ENCODE results near the gene BTAF1.
A peak's percentile ranks its signal among the peaks of the same experiment; 100 is the strongest.

BTAF1 gene

GRCh38 chr10:91980319-91980718, 56.7 kb downstream of the BTAF1 start:
- Histone ChIP-seq H2BK12ac (ENCODE audit: low read length in 2 of 2) (no peak overlapping the region), H3K23ac (ENCODE audit: low read length in 2 of 2) (no peak overlapping the region), H3K4me2 (ENCODE audit: low read length, poor library complexity, severe bottlenecking) (no peak overlapping the region), H2AFZ (ENCODE audit: low read depth, low read length) (no peak overlapping the region), H3K79me1 (replicated peaks; ENCODE audit: low read length, poor library complexity, severe bottlenecking) (peaks cover 18% of the 10 kb centered on the region), H3K4ac (ENCODE audit: low read depth in 1 of 2, low read length in 2 of 2) (no peak overlapping the region), H2BK5ac (ENCODE audit: low read depth, low read length, poor library complexity, severe bottlenecking) (no peak overlapping the region), H3K14ac (ENCODE audit: low read length in 2 of 2) (no peak overlapping the region), H3K9me3 (ENCODE audit: control insufficient read depth, low read length) (peaks cover 5% of the 10 kb centered on the region), H3K18ac (ENCODE audit: low read depth in 1 of 2, low read length in 2 of 2) (no peak overlapping the region), H3K27me3 (ENCODE audit: control insufficient read depth in 1 of 2, insufficient read depth in 1 of 2, low read length in 2 of 2) (no peaks in the 10 kb centered on the region), H3K36me3 (ENCODE audit: control insufficient read depth in 1 of 2, insufficient read depth in 2 of 2, low read depth in 1 of 2, low read length in 2 of 2) (peaks cover 11 to 70% of the 10 kb centered on the region in 2 experiments), H3K4me3 (ENCODE audit: insufficient read depth in 1 of 2, low read depth in 1 of 2, low read length in 2 of 2) (no peak overlapping the region), H3K27ac (ENCODE audit: low read length, poor library complexity, severe bottlenecking) (no peak overlapping the region), H2AK5ac (ENCODE audit: low read length, severe bottlenecking) (no peak overlapping the region), H3K9ac (ENCODE audit: low read length) (no peak overlapping the region), H2BK120ac (ENCODE audit: low read depth, low read length) (no peak overlapping the region), H4K8ac (ENCODE audit: low read length) (no peak overlapping the region), H3K4me1 (ENCODE audit: control insufficient read depth, insufficient read depth, low read depth, low read length) (no peaks in the 10 kb centered on the region), H4K91ac (ENCODE audit: low read length) (no peak overlapping the region), H2BK15ac (ENCODE audit: low read depth, poor library complexity, severe bottlenecking) (no peak overlapping the region)
- 90% methylated on average over 1 of the region's 1 CpG for WGBS
- DNase-seq, result no peak

GRCh38 chr10:91983416-91983815, 59.8 kb downstream of the BTAF1 start:
- Histone ChIP-seq H3K4ac (ENCODE audit: low read depth in 1 of 2, low read length in 2 of 2) (no peak overlapping the region), H3K36me3 (ENCODE audit: control insufficient read depth in 1 of 2, insufficient read depth in 2 of 2, low read depth in 1 of 2, low read length in 2 of 2) (peaks cover 7 to 79% of the 10 kb centered on the region in 2 experiments), H3K4me3 (ENCODE audit: insufficient read depth in 1 of 2, low read depth in 1 of 2, low read length in 2 of 2) (no peak overlapping the region), H2BK15ac (ENCODE audit: low read depth, poor library complexity, severe bottlenecking) (no peak overlapping the region), H3K27ac (ENCODE audit: low read length, poor library complexity, severe bottlenecking) (no peak overlapping the region), H2BK5ac (ENCODE audit: low read depth, low read length, poor library complexity, severe bottlenecking) (no peak overlapping the region), H2AK5ac (ENCODE audit: low read length, severe bottlenecking) (no peak overlapping the region), H2BK120ac (ENCODE audit: low read depth, low read length) (no peak overlapping the region), H3K18ac (ENCODE audit: low read depth in 1 of 2, low read length in 2 of 2) (no peak overlapping the region), H2AFZ (ENCODE audit: low read depth, low read length) (no peak overlapping the region), H4K91ac (ENCODE audit: low read length) (no peak overlapping the region), H3K27me3 (ENCODE audit: control insufficient read depth in 1 of 2, insufficient read depth in 1 of 2, low read length in 2 of 2) (no peaks in the 10 kb centered on the region), H3K4me1 (ENCODE audit: control insufficient read depth, insufficient read depth, low read depth, low read length) (no peaks in the 10 kb centered on the region), H3K9ac (ENCODE audit: low read length) (no peak overlapping the region), H3K9me3 (ENCODE audit: control insufficient read depth, low read length) (peaks cover 9% of the 10 kb centered on the region), H3K23ac (ENCODE audit: low read length in 2 of 2) (no peak overlapping the region), H3K14ac (ENCODE audit: low read length in 2 of 2) (no peak overlapping the region), H2BK12ac (ENCODE audit: low read length in 2 of 2) (no peak overlapping the region), H3K4me2 (ENCODE audit: low read length, poor library complexity, severe bottlenecking) (no peak overlapping the region), H3K79me1 (replicated peaks; ENCODE audit: low read length, poor library complexity, severe bottlenecking) (peaks cover 4% of the 10 kb centered on the region), H4K8ac (ENCODE audit: low read length) (no peak overlapping the region)
- no peak for DNase-seq

- Histone ChIP-seq H3K9ac (ENCODE audit: low read length) (no peak overlapping the region), H3K79me1 (replicated peaks; ENCODE audit: low read length, poor library complexity, severe bottlenecking) (peaks cover 6% of the 10 kb centered on the region), H4K91ac (ENCODE audit: low read length) (no peak overlapping the region), H2AK5ac (ENCODE audit: low read length, severe bottlenecking) (no peak overlapping the region), H3K4me3 (ENCODE audit: insufficient read depth in 1 of 2, low read depth in 1 of 2, low read length in 2 of 2) (no peak overlapping the region), H3K14ac (ENCODE audit: low read length in 2 of 2) (no peak overlapping the region), H3K4me1 (ENCODE audit: control insufficient read depth, insufficient read depth, low read depth, low read length) (no peaks in the 10 kb centered on the region), H3K36me3 (ENCODE audit: control insufficient read depth in 1 of 2, insufficient read depth in 2 of 2, low read depth in 1 of 2, low read length in 2 of 2) (peaks cover 15 to 80% of the 10 kb centered on the region in 2 experiments), H2BK12ac (ENCODE audit: low read length in 2 of 2) (no peak overlapping the region), H3K23ac (ENCODE audit: low read length in 2 of 2) (no peak overlapping the region), H2BK15ac (ENCODE audit: low read depth, poor library complexity, severe bottlenecking) (no peak overlapping the region), H2AFZ (ENCODE audit: low read depth, low read length) (no peak overlapping the region), H2BK5ac (ENCODE audit: low read depth, low read length, poor library complexity, severe bottlenecking) (no peak overlapping the region), H2BK120ac (ENCODE audit: low read depth, low read length) (no peak overlapping the region), H4K8ac (ENCODE audit: low read length) (no peak overlapping the region), H3K27ac (ENCODE audit: low read length, poor library complexity, severe bottlenecking) (no peak overlapping the region), H3K9me3 (ENCODE audit: control insufficient read depth, low read length) (peaks cover 9% of the 10 kb centered on the region), H3K18ac (ENCODE audit: low read depth in 1 of 2, low read length in 2 of 2) (no peak overlapping the region), H3K27me3 (ENCODE audit: control insufficient read depth in 1 of 2, insufficient read depth in 1 of 2, low read length in 2 of 2) (no peaks in the 10 kb centered on the region), H3K4ac (ENCODE audit: low read depth in 1 of 2, low read length in 2 of 2) (no peak overlapping the region), H3K4me2 (ENCODE audit: low read length, poor library complexity, severe bottlenecking) (no peak overlapping the region)
- peak; percentile 67 for DNase-seq
- 94% methylated on average over 8 of the region's 8 CpGs for WGBS
Measured at GRCh38 chr10:91987397-91988037, 63.9 kb downstream of the BTAF1 start.

- no peak for DNase-seq
- H3K9me3 ChIP-seq (ENCODE audit: control insufficient read depth, low read length), result no peaks in the 10 kb centered on the region
- H3K23ac ChIP-seq (ENCODE audit: low read length in 2 of 2), result no peak overlapping the region
- no peak overlapping the region for H3K18ac ChIP-seq (ENCODE audit: low read depth in 1 of 2, low read length in 2 of 2)
- H3K4me1 ChIP-seq (ENCODE audit: control insufficient read depth, insufficient read depth, low read depth, low read length), result no peaks in the 10 kb centered on the region
- no peak overlapping the region for H2BK12ac ChIP-seq (ENCODE audit: low read length in 2 of 2)
- peaks cover 5% of the 10 kb centered on the region for H3K79me1 ChIP-seq (replicated peaks; ENCODE audit: low read length, poor library complexity, severe bottlenecking)
- no CpG with 5 or more reads among the region's 1 CpG for WGBS
- H2BK120ac ChIP-seq (ENCODE audit: low read depth, low read length), result no peak overlapping the region
- no peaks in the 10 kb centered on the region for H3K27me3 ChIP-seq (ENCODE audit: control insufficient read depth in 1 of 2, insufficient read depth in 1 of 2, low read length in 2 of 2)
- H2BK15ac ChIP-seq (ENCODE audit: low read depth, poor library complexity, severe bottlenecking), result no peak overlapping the region
- H3K14ac ChIP-seq (ENCODE audit: low read length in 2 of 2), result no peak overlapping the region
- no peak overlapping the region for H2AFZ ChIP-seq (ENCODE audit: low read depth, low read length)
- H2AK5ac ChIP-seq (ENCODE audit: low read length, severe bottlenecking), result no peak overlapping the region
- no peak overlapping the region for H4K8ac ChIP-seq (ENCODE audit: low read length)
- no peak overlapping the region for H4K91ac ChIP-seq (ENCODE audit: low read length)
- no peak overlapping the region for H2BK5ac ChIP-seq (ENCODE audit: low read depth, low read length, poor library complexity, severe bottlenecking)
- no peak overlapping the region for H3K9ac ChIP-seq (ENCODE audit: low read length)
- H3K27ac ChIP-seq (ENCODE audit: low read length, poor library complexity, severe bottlenecking), result no peak overlapping the region
- H3K4me3 ChIP-seq (ENCODE audit: insufficient read depth in 1 of 2, low read depth in 1 of 2, low read length in 2 of 2), result no peak overlapping the region
- H3K4ac ChIP-seq (ENCODE audit: low read depth in 1 of 2, low read length in 2 of 2), result no peak overlapping the region
- H3K4me2 ChIP-seq (ENCODE audit: low read length, poor library complexity, severe bottlenecking), result no peak overlapping the region
- H3K36me3 ChIP-seq (ENCODE audit: control insufficient read depth in 1 of 2, insufficient read depth in 2 of 2, low read depth in 1 of 2, low read length in 2 of 2), result peaks cover 14 to 78% of the 10 kb centered on the region in 2 experiments
Measured at GRCh38 chr10:91992031-91992430, 68.5 kb downstream of the BTAF1 start.
